H1 (cell line): Measurements from ENCODE around the gene FXN. TPM values are rescaled to one million over a fixed set of nuclear protein-coding genes. Genes with fewer than 3 reads are reported as not detected.

Experiments
- CTCF ChIA-PET: fragments of 300-600 bp; sonication (Branson Sonifier 250); formaldehyde crosslinking; loops from one replicate; lab custom pipeline; 2021; ENCODE audit not compliant: partially characterized antibody; lab: Charles Lee
- POLR2A ChIA-PET: fragments of 300-600 bp; sonication (Branson Sonifier 250); formaldehyde crosslinking; loops from one replicate; lab custom pipeline; 2021; ENCODE audit warnings: inconsistent platforms; ENCODE audit not compliant: partially characterized antibody; lab: Charles Lee
- DNase-seq, 2 experiments: peaks; one replicate each; pipeline versions ENCODE4 v3.0.0 to v3.0.0-alpha.2; 2010 to 2022; ENCODE audit warnings: low spot score in 2 of 2, low read depth in 1 of 2, mixed read lengths in 1 of 2
- FAIRE-seq: peaks from 2 replicates; lab custom pipeline; 2011; peaks lifted over from hg19 to GRCh38; lab: Jason Lieb, UNC
- H2AFZ ChIP-seq: 2 replicates; pipeline ENCODE4 v1.8.1; 2012; ENCODE audit warnings: low read length, inconsistent platforms
- H2AK5ac ChIP-seq: 2 replicates; pipeline ENCODE4 v1.6.1; 2013; ENCODE audit warnings: low read depth, low read length
- H2BK120ac ChIP-seq: replicated peaks from 2 replicates; pipeline ENCODE3; 2013; ENCODE audit warnings: low read depth, low read length, inconsistent platforms
- H2BK12ac ChIP-seq: 2 replicates; pipeline ENCODE4 v1.6.1; 2013; ENCODE audit warnings: low read depth, low read length
- H2BK15ac ChIP-seq: 2 replicates; pipeline ENCODE4 v1.6.1; 2013; ENCODE audit warnings: low read length
- H2BK20ac ChIP-seq: 2 replicates; pipeline ENCODE4 v1.6.1; 2013; ENCODE audit warnings: low read length
- H2BK5ac ChIP-seq: 2 replicates; pipeline ENCODE4 v1.6.1; 2013; ENCODE audit warnings: low read depth, low read length
- H3K14ac ChIP-seq: 2 replicates; pipeline ENCODE4 v1.6.1; 2013; ENCODE audit warnings: inconsistent platforms; ENCODE audit not compliant: insufficient read length
- H3K18ac ChIP-seq: 2 replicates; pipeline ENCODE4 v1.6.1; 2013; ENCODE audit warnings: low read length; ENCODE audit errors: extremely low read depth
- H3K23ac ChIP-seq: 2 replicates; pipeline ENCODE4 v1.6.1; 2013; ENCODE audit warnings: inconsistent platforms; ENCODE audit not compliant: insufficient read length
- H3K23me2 ChIP-seq: 2 replicates; pipeline ENCODE4 v1.6.1; 2013; ENCODE audit warnings: low read depth, low read length
- H3K27ac ChIP-seq: 2 replicates; pipeline ENCODE4 v1.6.1; 2011; ENCODE audit warnings: low read depth, low read length, inconsistent platforms
- H3K27me3 ChIP-seq, 4 experiments: replicated peaks in 1 of 4; 1 replicate in 1 of 4; 2 replicates in 3 of 4; pipeline versions ENCODE4 v1.6.1 to v1.8.1; 2011 to 2013; ENCODE audit warnings: low read length in 3 of 4, mild to moderate bottlenecking in 3 of 4, inconsistent platforms in 2 of 4, mixed read lengths in 2 of 4, moderate library complexity in 1 of 4; ENCODE audit not compliant: control insufficient read depth in 3 of 4, insufficient read depth in 3 of 4; ENCODE audit errors: extremely low read depth in 1 of 4
- H3K36me3 ChIP-seq, 4 experiments: 2 replicates each; pipeline versions ENCODE4 v1.6.1 to v1.8.1; 2011 to 2013; ENCODE audit warnings: mild to moderate bottlenecking in 4 of 4, low read length in 3 of 4, moderate library complexity in 2 of 4, control low read depth in 1 of 4, inconsistent platforms in 1 of 4; ENCODE audit not compliant: insufficient read depth in 4 of 4, control insufficient read depth in 2 of 4
- H3K4ac ChIP-seq: replicated peaks from 2 replicates; pipeline ENCODE3; 2013; ENCODE audit warnings: low read length, low read depth, mixed read lengths, inconsistent platforms; ENCODE audit not compliant: insufficient read length
- H3K4me1 ChIP-seq, 4 experiments: replicated peaks in 1 of 4; 1 replicate in 1 of 4; 2 replicates in 3 of 4; pipeline versions ENCODE4 v1.6.1 to v1.8.1; 2011 to 2013; ENCODE audit warnings: low read length in 3 of 4, inconsistent platforms in 2 of 4, mixed read lengths in 1 of 4; ENCODE audit not compliant: insufficient read depth in 4 of 4, control insufficient read depth in 3 of 4
- H3K4me2 ChIP-seq, 2 experiments: 2 replicates each; pipeline versions ENCODE4 v1.6.1 to v1.8.1; 2011 to 2013; ENCODE audit warnings: low read depth in 2 of 2, low read length in 2 of 2, control low read depth in 1 of 2, inconsistent platforms in 1 of 2, mild to moderate bottlenecking in 1 of 2; ENCODE audit not compliant: insufficient read depth in 1 of 2
- H3K4me3 ChIP-seq, 4 experiments: fragments of 200-600, 300-600 bp in 1 of 4; sonication (generic), shearing (Covaris generic), sonication (Bioruptor Twin) in 1 of 4; 2 replicates each; pipeline versions ENCODE4 v1.5.1 to v1.8.1; 2011 to 2016; ENCODE audit warnings: low read length in 4 of 4, low read depth in 3 of 4, control low read depth in 2 of 4, inconsistent platforms in 2 of 4, mild to moderate bottlenecking in 2 of 4, mixed read lengths in 1 of 4, moderate library complexity in 1 of 4; ENCODE audit not compliant: insufficient read depth in 2 of 4; ENCODE audit errors: extremely low read depth in 1 of 4
- H3K56ac ChIP-seq: replicated peaks from 2 replicates; pipeline ENCODE3; 2013; ENCODE audit warnings: low read depth, mild to moderate bottlenecking, mixed read lengths, low read length, inconsistent platforms; ENCODE audit not compliant: insufficient read length
- H3K79me1 ChIP-seq: 2 replicates; pipeline ENCODE4 v1.6.1; 2013; ENCODE audit warnings: low read depth, low read length, control low read depth
- H3K79me2 ChIP-seq, 2 experiments: 2 replicates each; pipeline versions ENCODE4 v1.6.1 to v1.8.1; 2012 to 2013; ENCODE audit warnings: low read length in 2 of 2, mild to moderate bottlenecking in 2 of 2, inconsistent platforms in 1 of 2; ENCODE audit not compliant: insufficient read depth in 2 of 2, control insufficient read depth in 1 of 2
- H3K9ac ChIP-seq, 4 experiments: replicated peaks in 1 of 4; 1 replicate in 1 of 4; 2 replicates in 3 of 4; pipeline versions ENCODE4 v1.6.1 to v1.8.1; 2011 to 2013; ENCODE audit warnings: low read depth in 3 of 4, low read length in 3 of 4, control low read depth in 2 of 4, mild to moderate bottlenecking in 2 of 4, moderate library complexity in 2 of 4, inconsistent platforms in 1 of 4; ENCODE audit errors: extremely low read depth in 1 of 4
- H3K9me3 ChIP-seq, 2 experiments: 2 replicates each; pipeline versions ENCODE4 v1.6.1 to v1.8.1; 2012 to 2013; ENCODE audit warnings: mild to moderate bottlenecking in 2 of 2, moderate library complexity in 2 of 2, control low read depth in 1 of 2, inconsistent platforms in 1 of 2, low read depth in 1 of 2, low read length in 1 of 2, mixed read lengths in 1 of 2; ENCODE audit not compliant: insufficient read depth in 2 of 2
- H4K20me1 ChIP-seq, 2 experiments: replicated peaks in 1 of 2; 2 replicates each; pipeline versions ENCODE3 to v1.8.1; 2011 to 2013; ENCODE audit warnings: inconsistent platforms in 2 of 2, low read length in 2 of 2, mild to moderate bottlenecking in 1 of 2; ENCODE audit not compliant: insufficient read depth in 2 of 2, control insufficient read depth in 1 of 2
- H4K5ac ChIP-seq: 2 replicates; pipeline ENCODE4 v1.6.1; 2013; ENCODE audit warnings: low read length, low read depth, mixed read lengths, inconsistent platforms; ENCODE audit not compliant: insufficient read length
- H4K8ac ChIP-seq: 2 replicates; pipeline ENCODE4 v1.8.0; 2013; ENCODE audit warnings: mild to moderate bottlenecking, moderate library complexity, low read length, inconsistent platforms; ENCODE audit not compliant: insufficient read depth; ENCODE audit errors: extremely low read depth
- H4K91ac ChIP-seq: replicated peaks from 2 replicates; pipeline ENCODE3; 2013; ENCODE audit warnings: low read length, mixed read lengths, inconsistent platforms; ENCODE audit not compliant: insufficient read length
- EZH2 ChIP-seq: fragments of 200-600 bp; sonication (generic); IDR thresholded peaks from 2 replicates; pipeline ENCODE4 v1.7.1; 2012; ENCODE audit warnings: low read depth, mild to moderate bottlenecking, moderate library complexity, low read length, inconsistent platforms; ENCODE audit not compliant: severe bottlenecking
- NRF1 ChIP-seq: IDR thresholded peaks from 2 replicates; pipeline ENCODE4 v1.6.1; 2011; ENCODE audit warnings: mild to moderate bottlenecking, low read depth, low read length, improper control_type of control experiment
- RBBP5 ChIP-seq: IDR thresholded peaks from 2 replicates; pipeline ENCODE4 v1.7.1; 2012; ENCODE audit warnings: low read depth, mild to moderate bottlenecking, inconsistent platforms, low read length, moderate library complexity, borderline replicate concordance
- SIN3A ChIP-seq, 2 experiments: IDR thresholded peaks in 1 of 2; conservative IDR thresholded peaks in 1 of 2; 2 replicates each; pipeline ENCODE4 v1.6.1; 2011 to 2012; ENCODE audit warnings: low read length in 2 of 2, improper control_type of control experiment in 1 of 2, low read depth in 1 of 2, mild to moderate bottlenecking in 1 of 2
- TAF1 ChIP-seq: IDR thresholded peaks from 2 replicates; pipeline ENCODE4 v1.6.1; 2011; ENCODE audit warnings: mild to moderate bottlenecking, low read depth, low read length
- WGBS, 2 experiments: shearing (Covaris generic) in 1 of 2; methylation state at CpG; one replicate each; pipeline versions ENCODE4 v1.1.6 to v1.1.7; 2013 to 2015; ENCODE audit warnings: low lambda C conversion rate in 2 of 2, mixed read lengths in 2 of 2, inconsistent platforms in 1 of 2, low coverage in 1 of 2, missing lambda C conversion rate in 1 of 2; ENCODE audit not compliant: insufficient replicate concordance in 2 of 2, insufficient coverage in 1 of 2, insufficient read length in 1 of 2; ENCODE audit errors: extremely low coverage in 1 of 2, missing lambda C conversion rate in 1 of 2; 5-methylcytosine and 5-hydroxymethylcytosine counted together
- polyA plus RNA-seq, 7 experiments: library from polyadenylated mRNA; depleted of rRNA in 3 of 7; stranded (reverse) in 5 of 7; unstranded in 2 of 7; fragments of >200 nt in 5 of 7; fragments of 200-250 nt in 2 of 7; gene quantifications; 1 replicate in 5 of 7; 2 replicates in 1 of 7; 4 replicates in 1 of 7; pipeline versions ENCODE4 v1.2.1 to v1.2.3, GENCODE V29; 2011 to 2013; ENCODE audit warnings: missing spikeins in 2 of 7, mixed read lengths in 2 of 7
- total RNA-seq: library from RNA; stranded (reverse); fragmentation: NEBNext Ultra II Directional; extraction: Animal tissue kit (Norgen Biotek cat#: 25700); gene quantifications from 2 replicates; pipeline ENCODE4 v1.2.1, GENCODE V29; 2021
- TF ChIP-seq, protein P1 (sequence below): IDR thresholded peaks from 2 replicates; pipeline ENCODE4 v1.6.1; 2012; ENCODE audit warnings: inconsistent platforms
- TF ChIP-seq, protein P2 (sequence below): IDR thresholded peaks from 2 replicates; pipeline ENCODE4 v1.6.1; 2012; ENCODE audit warnings: inconsistent platforms

Gene FXN
- total and polyA plus RNA-seq, 2 of the 8 experiments (the other 6 are each of a cell fraction or from before 2014, with no cell fraction given) = 34.2 to 37.5 TPM

DNA sequence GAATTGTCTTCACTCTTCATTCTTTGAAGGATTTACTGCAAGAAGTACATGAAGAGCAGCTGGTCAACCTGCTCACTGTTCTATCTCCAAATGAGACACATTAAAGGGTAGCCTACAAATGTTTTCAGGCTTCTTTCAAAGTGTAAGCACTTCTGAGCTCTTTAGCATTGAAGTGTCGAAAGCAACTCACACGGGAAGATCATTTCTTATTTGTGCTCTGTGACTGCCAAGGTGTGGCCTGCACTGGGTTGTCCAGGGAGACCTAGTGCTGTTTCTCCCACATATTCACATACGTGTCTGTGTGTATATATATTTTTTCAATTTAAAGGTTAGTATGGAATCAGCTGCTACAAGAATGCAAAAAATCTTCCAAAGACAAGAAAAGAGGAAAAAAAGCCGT, 37.6 kb downstream of the FXN start:
- H2BK12ac ChIP-seq = no peak overlapping the region
- H3K4ac ChIP-seq = no peak overlapping the region
- no peak overlapping the region for H3K18ac ChIP-seq
- H3K9ac ChIP-seq = no peak overlapping the region
- no peak overlapping the region for H4K5ac ChIP-seq
- CTCF ChIA-PET = interaction anchor here (0.7 to 3.1 kb wide), 7 partner anchors 9 to 86 kb away, joined by 3 to 13 read pairs (median 3); partner anchors contain the start of gene FXN
- WGBS, 2 experiments = 81% methylated on average over 4 of the region's 4 CpGs; no CpG with 5 or more reads in 1 of the 2 experiments
- H3K14ac ChIP-seq = no peak overlapping the region
- FAIRE-seq (no peak), DNase-seq (no peak)
- H2BK5ac ChIP-seq = no peak overlapping the region
- no peak overlapping the region for H3K4me2 ChIP-seq
- H3K79me1 ChIP-seq = no peaks in the 10 kb centered on the region
- H4K8ac ChIP-seq = no peak overlapping the region
- no peak overlapping the region for H2BK15ac ChIP-seq
- H2BK20ac ChIP-seq = no peak overlapping the region
- no peak overlapping the region for H3K27ac ChIP-seq
- H3K56ac ChIP-seq = no peak overlapping the region
- H3K79me2 ChIP-seq = no peaks in the 10 kb centered on the region
- TF ChIP-seq RBBP5 (no peak), TAF1 (no peak), EZH2 (no peak), SIN3A (conservative IDR thresholded peaks at IDR 0.05 in 1 of 2, IDR thresholded peaks at IDR 0.05 in 1 of 2; ENCODE audit: low read depth in 1 of 2, low read length in 2 of 2) (no peak), NRF1 (no peak)
- TF ChIP-seq, protein P1, sequence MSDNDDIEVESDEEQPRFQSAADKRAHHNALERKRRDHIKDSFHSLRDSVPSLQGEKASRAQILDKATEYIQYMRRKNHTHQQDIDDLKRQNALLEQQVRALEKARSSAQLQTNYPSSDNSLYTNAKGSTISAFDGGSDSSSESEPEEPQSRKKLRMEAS = no peak
- TF ChIP-seq, protein P2, sequence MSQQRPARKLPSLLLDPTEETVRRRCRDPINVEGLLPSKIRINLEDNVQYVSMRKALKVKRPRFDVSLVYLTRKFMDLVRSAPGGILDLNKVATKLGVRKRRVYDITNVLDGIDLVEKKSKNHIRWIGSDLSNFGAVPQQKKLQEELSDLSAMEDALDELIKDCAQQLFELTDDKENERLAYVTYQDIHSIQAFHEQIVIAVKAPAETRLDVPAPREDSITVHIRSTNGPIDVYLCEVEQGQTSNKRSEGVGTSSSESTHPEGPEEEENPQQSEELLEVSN = no peak
- H3K23ac ChIP-seq = no peak overlapping the region
- H3K23me2 ChIP-seq = no peaks in the 10 kb centered on the region
- H2AK5ac ChIP-seq = no peak overlapping the region
- H3K9me3 ChIP-seq = no peaks in the 10 kb centered on the region
- H2AFZ ChIP-seq = no peak overlapping the region
- no peak overlapping the region for H3K4me3 ChIP-seq
- H2BK120ac ChIP-seq = no peak overlapping the region
- H3K4me1 ChIP-seq = no peaks in the 10 kb centered on the region
- peaks cover 0 to 7% (median 3%) of the 10 kb centered on the region in 4 experiments; a peak in 3 of 8 replicates for H3K36me3 ChIP-seq
- H3K27me3 ChIP-seq = no peaks in the 10 kb centered on the region
- POLR2A ChIA-PET = interaction anchor here (1.2 kb wide), 1 partner anchor 13 kb away, joined by 4 read pairs; no protein-coding TSS in a partner anchor
- no peak overlapping the region for H4K91ac ChIP-seq
- peaks cover 0 to 4% of the 10 kb centered on the region in 2 experiments for H4K20me1 ChIP-seq
